Thoracic aorta (tissue), 2 donors: Measurements from ENCODE around the gene FBLN2. TPM values are rescaled to one million over a fixed set of nuclear protein-coding genes. Genes with fewer than 3 reads are reported as not detected.

Experiments used
- ATAC-seq: fragments of 150-250 bp; one replicate; pipeline ENCODE4 v1.8.0; 2017; ENCODE audit warnings: low read depth; ENCODE audit not compliant: insufficient number of reproducible peaks, low FRiP score
- DNase-seq: peaks from one replicate; pipeline ENCODE4 v3.0.0-alpha.2; 2020; ENCODE audit warnings: low spot score
- H3K27ac ChIP-seq, 2 donors: fragments of 200-600 bp; sonication (generic); 1 replicate in 1 of 2; 2 replicates in 1 of 2; pipeline ENCODE4 v1.5.1; 2016; ENCODE audit warnings: mild to moderate bottlenecking in 2 of 2, moderate library complexity in 2 of 2
- H3K27me3 ChIP-seq: fragments of 200-600 bp; sonication (generic); replicated peaks from 2 replicates; pipeline ENCODE4 v1.6.0; 2016; ENCODE audit warnings: mild to moderate bottlenecking; ENCODE audit not compliant: insufficient read depth
- H3K36me3 ChIP-seq: fragments of 200-600 bp; sonication (generic); one replicate; pipeline ENCODE4 v1.5.1; 2016
- H3K4me1 ChIP-seq, 2 donors: fragments of 200-600 bp; sonication (generic); 1 replicate in 1 of 2; 2 replicates in 1 of 2; pipeline versions ENCODE4 v1.5.1 to v1.6.0; 2016; ENCODE audit warnings: low read depth in 2 of 2, mild to moderate bottlenecking in 1 of 2; ENCODE audit not compliant: control insufficient read depth in 1 of 2
- H3K4me3 ChIP-seq: fragments of 200-600 bp; sonication (generic); 2 replicates; pipeline ENCODE4 v1.5.1; 2016; ENCODE audit warnings: mild to moderate bottlenecking
- H3K9me3 ChIP-seq: fragments of 200-600 bp; sonication (generic); 2 replicates; pipeline ENCODE4 v1.5.1; 2016
- total RNA-seq, 2 donors: library from RNA; depleted of rRNA; stranded (reverse); fragments of >200 nt; gene quantifications; one replicate each; pipeline versions ENCODE4 v1.1.0 to v1.2.3, GENCODE V29; 2016
- TF ChIP-seq, protein P1 (sequence below): fragments of 200-600 bp; sonication (generic); IDR thresholded peaks from one replicate; pipeline ENCODE4 v1.5.1; 2019; ENCODE audit warnings: antibody characterized with exemption

The FBLN2 gene
- total RNA-seq, 2 donors from 2014 or later = 233 to 328 TPM

DNA sequence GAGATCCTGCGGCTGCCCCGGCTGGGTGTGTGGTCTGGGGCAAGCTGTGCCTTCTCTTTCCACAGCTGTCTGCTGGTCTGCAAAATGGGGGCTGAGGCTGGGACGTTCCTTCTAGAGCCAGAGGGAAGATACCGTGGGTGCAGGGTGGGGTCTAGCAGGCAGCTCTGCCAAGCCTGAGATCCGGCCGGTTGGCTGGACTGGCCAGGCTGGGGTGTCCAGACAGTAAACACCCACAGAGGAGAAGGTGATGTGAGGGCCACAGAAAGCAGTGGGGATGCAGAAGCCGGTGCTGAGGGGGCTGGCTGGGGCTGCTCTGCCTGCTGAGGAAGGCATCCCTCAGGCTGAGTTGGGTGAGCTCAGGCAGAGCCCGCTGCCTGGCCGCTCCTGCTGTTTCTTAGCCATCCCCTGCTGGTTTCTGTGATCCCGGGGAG lies 46.1 kb downstream of the FBLN2 start:
- ATAC-seq (no peak), DNase-seq (no peak)
- Histone ChIP-seq H3K4me3 (no peak overlapping the region), H3K27me3 (no peaks in the 10 kb centered on the region), H3K36me3 (no peaks in the 10 kb centered on the region), H3K9me3 (no peaks in the 10 kb centered on the region), H3K4me1 (no peaks in the 10 kb centered on the region), H3K27ac (no peak overlapping the region)
- TF ChIP-seq, protein P1, sequence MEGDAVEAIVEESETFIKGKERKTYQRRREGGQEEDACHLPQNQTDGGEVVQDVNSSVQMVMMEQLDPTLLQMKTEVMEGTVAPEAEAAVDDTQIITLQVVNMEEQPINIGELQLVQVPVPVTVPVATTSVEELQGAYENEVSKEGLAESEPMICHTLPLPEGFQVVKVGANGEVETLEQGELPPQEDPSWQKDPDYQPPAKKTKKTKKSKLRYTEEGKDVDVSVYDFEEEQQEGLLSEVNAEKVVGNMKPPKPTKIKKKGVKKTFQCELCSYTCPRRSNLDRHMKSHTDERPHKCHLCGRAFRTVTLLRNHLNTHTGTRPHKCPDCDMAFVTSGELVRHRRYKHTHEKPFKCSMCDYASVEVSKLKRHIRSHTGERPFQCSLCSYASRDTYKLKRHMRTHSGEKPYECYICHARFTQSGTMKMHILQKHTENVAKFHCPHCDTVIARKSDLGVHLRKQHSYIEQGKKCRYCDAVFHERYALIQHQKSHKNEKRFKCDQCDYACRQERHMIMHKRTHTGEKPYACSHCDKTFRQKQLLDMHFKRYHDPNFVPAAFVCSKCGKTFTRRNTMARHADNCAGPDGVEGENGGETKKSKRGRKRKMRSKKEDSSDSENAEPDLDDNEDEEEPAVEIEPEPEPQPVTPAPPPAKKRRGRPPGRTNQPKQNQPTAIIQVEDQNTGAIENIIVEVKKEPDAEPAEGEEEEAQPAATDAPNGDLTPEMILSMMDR = no peak

GRCh38 chr3:13595485-13595884 lies 46.6 kb downstream of the FBLN2 start:
- TF ChIP-seq, protein P1 = no peak
- H3K27ac ChIP-seq = no peak overlapping the region
- DNase-seq = no peak
- no peak overlapping the region for H3K4me3 ChIP-seq
- H3K36me3 ChIP-seq = no peaks in the 10 kb centered on the region
- H3K9me3 ChIP-seq = no peaks in the 10 kb centered on the region
- no peaks in the 10 kb centered on the region for H3K27me3 ChIP-seq
- ATAC-seq = no peak
- H3K4me1 ChIP-seq = no peaks in the 10 kb centered on the region

GRCh38 chr3:13596426-13597205 lies 47.7 kb downstream of the FBLN2 start:
- no peak for ATAC-seq
- H3K9me3 ChIP-seq = no peaks in the 10 kb centered on the region
- H3K4me3 ChIP-seq = no peak overlapping the region
- TF ChIP-seq, protein P1 = no peak
- H3K36me3 ChIP-seq = no peaks in the 10 kb centered on the region
- no peak for DNase-seq
- no peak overlapping the region for H3K27ac ChIP-seq
- H3K4me1 ChIP-seq = no peaks in the 10 kb centered on the region
- H3K27me3 ChIP-seq = no peaks in the 10 kb centered on the region

GRCh38 chr3:13597661-13598060 lies 48.7 kb downstream of the FBLN2 start:
- TF ChIP-seq, protein P1 = no peak
- Histone ChIP-seq H3K9me3 (no peaks in the 10 kb centered on the region), H3K27ac (no peak overlapping the region), H3K27me3 (no peaks in the 10 kb centered on the region), H3K36me3 (no peaks in the 10 kb centered on the region), H3K4me3 (no peak overlapping the region), H3K4me1 (no peaks in the 10 kb centered on the region)
- no peak for DNase-seq
- no peak for ATAC-seq

DNA sequence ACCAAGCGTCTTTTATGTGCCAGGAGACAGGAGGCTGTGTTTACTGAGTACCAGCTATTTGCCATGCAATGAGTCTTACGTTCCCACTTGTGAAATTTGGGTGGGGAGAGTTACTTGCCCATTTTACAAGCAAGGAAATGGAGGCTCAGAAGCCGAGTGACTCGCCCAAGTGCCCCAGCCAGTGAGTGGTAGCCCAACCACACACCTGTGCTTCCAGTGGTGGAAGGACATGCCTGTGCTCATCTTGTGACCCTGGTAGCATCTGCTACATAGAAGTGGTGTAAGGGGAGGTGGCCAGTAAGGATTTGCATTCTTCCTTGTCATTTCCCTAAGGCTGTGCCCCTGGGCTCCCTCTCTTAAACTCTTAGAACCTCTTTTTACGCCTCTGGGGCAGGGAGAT lies 49.3 kb downstream of the FBLN2 start:
- Histone ChIP-seq H3K27me3 (no peaks in the 10 kb centered on the region), H3K4me3 (no peak overlapping the region), H3K27ac (no peak overlapping the region), H3K36me3 (no peaks in the 10 kb centered on the region), H3K9me3 (no peaks in the 10 kb centered on the region), H3K4me1 (no peaks in the 10 kb centered on the region)
- TF ChIP-seq, protein P1 = no peak
- no peak for DNase-seq
- no peak for ATAC-seq
